Effector CD4-positive, alpha-beta T cell (primary cell): ENCODE measurements around the gene ZNF134.

Source experiments
- DNase-seq: peaks from one replicate; pipeline ENCODE4 v3.0.0-alpha.2; 2020
- total RNA-seq: gene quantifications from one replicate; lab custom pipeline; 2026; lab: John Stamatoyannopoulos, UW

Gene ZNF134
- total RNA-seq, result 37.0 reads per million, percentile 61 among the genes with 10 or more reads in this experiment

- DNase-seq, result peak; percentile 82
Observed at GRCh38 chr19:57613941-57614743, at the start of gene ZNF134. Gene ZNF134 (plus strand): TSS chr19:57614242. CDS start chr19:57619469, 5,227 bp downstream.

- DNase-seq, result no peak
Observed at GRCh38 chr19:57566396-57567265, 47.4 kb upstream of the ZNF134 start.

- no peak for DNase-seq
Observed at GRCh38 chr19:57570707-57571106, 43.3 kb upstream of the ZNF134 start.

DNA sequence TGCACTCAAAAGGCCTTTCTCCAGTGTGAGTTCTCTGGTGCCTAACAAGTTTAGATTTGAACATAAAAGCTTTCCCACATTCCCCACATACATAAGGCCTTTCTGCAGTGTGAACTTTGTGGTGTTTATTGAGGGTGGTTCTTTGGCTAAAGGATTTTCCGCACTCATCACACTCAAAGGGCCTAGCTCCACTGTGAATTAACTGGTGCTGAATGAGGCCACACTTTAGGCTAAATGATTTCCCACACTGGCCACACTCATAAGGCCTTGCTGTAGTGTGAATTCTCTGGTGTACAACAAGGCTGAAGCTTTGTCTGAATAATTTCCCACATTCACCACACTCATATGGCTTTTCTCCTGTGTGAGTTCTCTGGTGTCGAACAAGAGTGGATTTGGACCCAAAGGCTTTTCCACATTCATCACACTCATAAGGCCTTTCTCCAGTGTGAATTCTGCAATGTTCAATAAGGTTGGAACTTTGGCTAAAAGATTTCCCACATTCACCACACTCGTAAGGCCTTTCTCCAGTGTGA is 41.6 kb upstream of the ZNF134 start:
- no peak for DNase-seq

- DNase-seq, result no peak
Observed at GRCh38 chr19:57576661-57577060, 37.4 kb upstream of the ZNF134 start.

DNA sequence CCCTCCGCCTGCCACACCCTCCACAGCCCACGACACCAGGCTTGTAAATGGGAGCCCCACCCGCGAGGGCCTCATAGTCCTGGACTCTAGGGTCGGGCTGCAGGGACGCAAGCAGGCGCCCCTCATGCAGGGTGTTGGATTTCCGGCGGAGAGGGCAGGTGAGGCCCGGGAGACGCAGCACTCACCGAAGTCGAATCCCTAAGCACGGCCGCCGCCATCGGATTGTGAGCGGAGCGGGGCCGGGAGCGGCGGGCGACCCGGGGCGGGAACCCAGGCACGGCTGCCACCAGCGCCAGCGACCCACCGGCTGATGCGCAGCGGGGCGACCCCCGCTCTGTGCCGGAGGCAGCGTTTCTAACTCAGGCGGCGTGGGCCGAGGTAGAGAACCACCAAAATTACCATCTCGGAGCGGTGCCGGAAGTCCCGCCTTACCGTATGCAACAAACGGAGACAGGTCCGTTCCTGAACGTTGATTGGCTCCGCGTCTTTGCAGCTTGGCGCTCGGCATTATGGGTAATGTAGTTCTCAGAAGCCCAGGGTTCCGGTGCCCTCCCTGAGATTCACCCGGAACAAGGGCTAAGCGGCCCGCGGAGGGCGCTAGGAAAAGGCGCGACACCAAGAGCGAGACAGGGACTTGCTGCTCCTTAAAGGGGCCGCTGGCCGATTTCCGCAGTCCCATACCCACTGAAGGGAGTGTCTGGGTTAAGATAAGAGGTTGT is 35.4 kb upstream of the ZNF134 start, which contains the start of gene ZNF416:
TSS of gene ZNF416 (minus strand) at position 425 of the 719 bp plus-strand sequence. CDS start at position 218, 207 bp downstream.
- DNase-seq, result peak; percentile 95

GRCh38 chr19:57583104-57583520 is 30.9 kb upstream of the ZNF134 start:
- no peak for DNase-seq

GRCh38 chr19:57583521-57584416 is 30.3 kb upstream of the ZNF134 start, which contains the start of gene ZIK1:
Gene ZIK1 (plus strand): TSS chr19:57584145. CDS start chr19:57584357, 212 bp downstream.
- DNase-seq, result peak; percentile 75

DNA sequence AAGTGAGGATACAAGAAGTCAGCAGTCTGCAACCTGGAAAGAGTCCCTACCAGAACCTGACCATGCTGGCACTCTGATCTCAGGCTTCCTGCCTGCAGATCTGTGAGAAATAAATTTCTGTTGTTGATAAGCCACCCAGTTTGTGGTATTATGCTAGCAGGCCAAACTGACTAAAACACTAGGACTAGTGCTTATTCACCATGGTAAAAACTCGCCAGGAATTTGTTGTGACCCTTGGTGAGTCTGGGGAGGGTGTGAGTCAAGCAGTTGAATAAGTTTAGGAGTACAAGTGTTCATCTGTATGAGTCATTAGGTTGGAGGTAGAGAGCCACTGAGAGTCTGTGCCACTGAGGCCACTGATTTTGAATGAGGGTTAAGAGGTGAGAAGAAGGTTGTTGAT is 26.5 kb upstream of the ZNF134 start:
- no peak for DNase-seq

DNA sequence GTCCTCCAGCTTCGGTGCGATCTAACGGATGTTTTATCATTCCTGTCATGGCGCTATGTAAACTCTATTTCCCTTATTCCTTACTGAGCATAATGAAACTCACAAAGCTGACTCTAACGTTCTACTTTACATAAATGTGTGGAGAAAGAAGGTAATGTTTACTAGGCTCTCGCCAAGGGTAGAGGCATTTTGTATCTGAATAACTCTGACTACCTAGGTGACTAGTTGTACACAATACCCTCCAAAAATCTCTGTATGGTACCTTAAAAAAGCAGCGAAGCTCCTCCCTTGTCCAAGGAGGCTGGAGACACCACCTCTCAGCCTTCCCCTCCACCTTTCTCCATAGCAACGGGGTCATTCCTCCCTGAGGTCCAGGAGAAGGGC is 14.7 kb upstream of the ZNF134 start:
- DNase-seq, result no peak

DNA sequence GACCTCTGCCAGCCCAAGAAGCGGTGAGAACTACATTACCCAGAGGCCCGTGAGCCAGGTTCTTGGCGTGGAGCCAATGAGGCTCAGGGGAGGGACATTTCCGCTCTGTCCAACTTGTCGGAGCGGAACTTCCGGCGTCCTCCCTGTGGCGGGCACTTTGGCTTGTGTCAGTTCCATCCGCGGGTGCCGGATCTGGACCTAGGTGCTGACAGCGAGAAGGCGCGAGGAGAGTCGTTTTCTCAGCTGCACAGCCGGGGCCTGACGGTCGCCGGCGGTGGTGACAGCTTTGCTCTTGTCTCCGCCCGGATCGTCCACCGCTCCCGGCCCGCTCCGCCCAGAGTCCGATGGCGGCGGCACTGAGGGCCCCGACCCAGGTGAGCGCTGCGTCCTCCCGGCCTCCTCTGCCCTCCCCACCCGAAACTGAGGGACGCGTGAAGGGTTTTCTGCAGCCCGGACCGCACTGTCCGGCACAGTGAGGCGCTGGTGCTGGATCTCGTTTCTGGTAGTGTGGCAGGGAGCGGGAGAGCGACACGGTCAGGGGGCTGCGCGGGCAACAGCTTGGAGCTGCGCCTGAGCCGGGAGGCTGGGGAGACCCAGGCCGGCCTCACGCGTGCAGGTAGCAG is 14.2 kb upstream of the ZNF134 start, which contains the start of gene ZNF530:
TSS of gene ZNF530 (plus strand) at position 125 of the 623 bp plus-strand sequence. CDS start 4,461 bp downstream, outside the sequence.
- DNase-seq, result peak; percentile 69

- no peak for DNase-seq
Observed at GRCh38 chr19:57606931-57607330, 7.1 kb upstream of the ZNF134 start.

- DNase-seq, result no peak
Observed at GRCh38 chr19:57611113-57611512, 2.9 kb upstream of the ZNF134 start.

- DNase-seq, result no peak
Observed at GRCh38 chr19:57615346-57615745, 1.3 kb downstream of the ZNF134 start.

GRCh38 chr19:57620673-57621348 is 6.8 kb downstream of the ZNF134 start:
- DNase-seq, result no peak

DNA sequence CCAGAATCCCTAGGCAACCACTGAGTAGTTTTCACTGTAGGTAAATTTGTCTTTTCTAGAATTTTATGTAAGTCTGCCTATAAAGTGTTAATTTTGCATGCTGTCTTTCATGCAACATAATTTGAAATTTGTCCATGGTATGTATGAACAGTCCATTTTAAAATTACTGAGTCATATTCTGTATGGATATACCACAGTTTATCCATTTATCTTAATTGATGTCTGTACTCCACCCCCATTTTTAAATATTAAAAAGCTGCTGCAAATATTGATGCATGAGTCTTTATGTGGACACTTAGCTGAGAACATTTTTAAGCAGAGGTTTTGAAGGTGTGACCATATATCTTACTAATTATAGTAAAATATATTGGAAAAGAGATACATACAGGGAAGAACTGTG is 9.0 kb downstream of the ZNF134 start:
- DNase-seq, result no peak

- DNase-seq, result peak; percentile 81
Observed at GRCh38 chr19:57632987-57633831, 19.2 kb downstream of the ZNF134 start, which contains the start of gene ZNF211. Gene ZNF211 (plus strand): TSS chr19:57633168. CDS start chr19:57633347, 179 bp downstream.

- DNase-seq, result no peak
Observed at GRCh38 chr19:57633832-57634131, 19.7 kb downstream of the ZNF134 start.

DNA sequence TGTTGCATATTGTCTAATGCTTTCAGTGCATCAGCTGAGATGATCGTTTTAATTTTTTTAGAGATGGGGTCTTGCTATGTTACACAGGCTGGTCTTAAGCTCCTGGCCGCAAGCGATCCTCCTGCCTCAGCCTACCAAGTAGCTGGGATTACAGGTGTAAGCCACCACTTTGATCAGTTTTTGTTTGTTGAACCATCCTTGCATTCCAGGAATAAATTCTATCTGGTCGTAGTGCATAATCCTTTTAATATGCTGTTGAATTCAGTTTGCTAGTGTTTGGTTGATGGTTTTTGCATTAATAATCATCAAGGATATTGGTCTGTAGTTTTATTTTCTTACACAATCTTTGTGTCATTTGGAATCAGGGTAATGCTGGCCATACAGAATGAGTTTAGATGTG is 23.3 kb downstream of the ZNF134 start:
- DNase-seq, result no peak
